ENCODE measurements around the gene OTOP1.
"Not testable (repeated sequence)": the region's sequence is repeated elsewhere in the genome, so short reads cannot be mapped to it uniquely, and the experiment has no call there.

Gene OTOP1

GRCh38 chr4:4226606-4227438 lies at the start of gene OTOP1:
OTOP1 (minus strand) TSS chr4:4226929; CDS start chr4:4226864, 65 bp downstream.
- DNase-seq = no peak

GRCh38 chr4:4274226-4274625 lies 47.5 kb upstream of the OTOP1 start:
- DNase-seq = no peak

GRCh38 chr4:4271912-4272311 lies 45.2 kb upstream of the OTOP1 start:
- no peak for DNase-seq

- DNase-seq = no peak
Observed at GRCh38 chr4:4270529-4270928, 43.8 kb upstream of the OTOP1 start.

- DNase-seq = peak; percentile 43
Observed at GRCh38 chr4:4269856-4270255, 43.1 kb upstream of the OTOP1 start.

GRCh38 chr4:4269331-4269731 lies 42.6 kb upstream of the OTOP1 start:
- peak; percentile 19 for DNase-seq

GRCh38 chr4:4268776-4269175 lies 42.0 kb upstream of the OTOP1 start:
- DNase-seq = no peak

- DNase-seq = no peak
Observed at GRCh38 chr4:4267981-4268380, 41.3 kb upstream of the OTOP1 start.

- DNase-seq = peak; percentile 59
Observed at GRCh38 chr4:4260185-4260751, 33.5 kb upstream of the OTOP1 start.

GRCh38 chr4:4259484-4260100 lies 32.9 kb upstream of the OTOP1 start:
- no peak for DNase-seq

- DNase-seq = not testable (repeated sequence)
Observed at GRCh38 chr4:4257705-4258104, 31.0 kb upstream of the OTOP1 start.

GRCh38 chr4:4256799-4257198 lies 30.1 kb upstream of the OTOP1 start:
- no peak for DNase-seq

- DNase-seq = no peak
Observed at GRCh38 chr4:4254666-4255065, 27.9 kb upstream of the OTOP1 start.

- no peak for DNase-seq
Observed at GRCh38 chr4:4254199-4254598, 27.5 kb upstream of the OTOP1 start.

GRCh38 chr4:4249866-4250265 lies 23.1 kb upstream of the OTOP1 start:
- DNase-seq = no peak

GRCh38 chr4:4249342-4249741 lies 22.6 kb upstream of the OTOP1 start:
- DNase-seq = not testable (repeated sequence)

GRCh38 chr4:4248885-4249203 lies 22.1 kb upstream of the OTOP1 start:
- DNase-seq = peak; percentile 15

GRCh38 chr4:4248029-4248884 lies 21.5 kb upstream of the OTOP1 start, which contains the start of gene TMEM128:
TMEM128 (minus strand) TSS chr4:4248223; CDS start chr4:4248202, 21 bp downstream.
- peak; percentile 95 for DNase-seq

GRCh38 chr4:4247696-4248028 lies 20.9 kb upstream of the OTOP1 start:
- DNase-seq = peak; percentile 8

- DNase-seq = no peak
Observed at GRCh38 chr4:4245172-4245571, 18.4 kb upstream of the OTOP1 start.

- not testable (repeated sequence) for DNase-seq
Observed at GRCh38 chr4:4239551-4239950, 12.8 kb upstream of the OTOP1 start.

- no peak for DNase-seq
Observed at GRCh38 chr4:4233610-4234009, 6.9 kb upstream of the OTOP1 start.

GRCh38 chr4:4228356-4228668 lies 1.6 kb upstream of the OTOP1 start:
- DNase-seq = no peak

Measured in activated CD4-positive, alpha-beta T cell treated with anti-CD3 and anti-CD28 coated beads, Interleukin-2, Interleukin-6, amounts not matched to agents 100 ng/mL and 50 ng/mL, durations not matched to agents 16 hours and 8 hours (primary cell).